ENCODE results near the gene ANKK1.

The ANKK1 gene

GRCh38 chr11:113377681-113378412 is 9.7 kb upstream of the ANKK1 start:
- DNase-seq (ENCODE audit: low read depth in 2 of 3, low spot score in 1 of 3), result no peak

DNA sequence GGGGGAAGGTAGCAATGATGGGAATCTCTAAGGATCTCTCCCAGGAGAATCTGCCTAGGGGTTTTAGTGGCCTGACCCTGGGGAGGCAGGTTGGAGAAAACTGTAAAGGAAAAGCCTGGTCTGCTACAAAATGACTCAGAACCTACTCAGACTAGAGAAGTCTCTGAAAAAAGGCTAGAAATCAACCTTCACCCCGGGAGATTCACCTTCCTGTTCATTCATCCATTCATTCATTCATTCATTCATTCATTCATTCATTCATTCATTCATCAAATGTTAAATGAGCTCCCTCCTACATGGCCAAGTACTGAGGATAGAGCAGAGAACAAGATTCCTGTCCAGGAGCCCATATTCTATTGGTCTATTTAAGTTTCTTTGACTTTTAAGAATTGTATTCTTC is 8.9 kb upstream of the ANKK1 start:
- no peak for DNase-seq (ENCODE audit: low read depth in 2 of 3, low spot score in 1 of 3)

- no peak for DNase-seq (ENCODE audit: low read depth in 2 of 3, low spot score in 1 of 3)
These were observed 5.5 kb upstream of the ANKK1 start for GRCh38 chr11:113382121-113382520.

DNA sequence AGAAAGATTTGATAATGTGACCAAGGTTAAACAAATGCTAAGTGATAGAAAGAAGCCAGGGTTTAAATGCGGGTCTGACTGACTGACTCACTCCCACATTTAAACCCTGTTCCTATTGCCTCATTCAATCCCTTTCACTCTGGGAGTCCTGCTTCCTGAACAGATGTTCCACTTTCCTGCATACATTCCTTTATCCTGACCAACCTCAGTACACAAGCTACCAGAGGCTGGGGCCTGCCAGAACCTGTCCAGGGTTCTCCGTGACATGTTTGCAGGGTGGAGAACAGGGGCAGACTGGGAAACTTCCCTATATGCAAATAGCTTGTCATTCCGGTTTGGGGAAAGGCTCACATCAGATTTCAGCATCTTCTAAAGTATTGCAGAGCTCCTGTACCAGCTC is 3.0 kb upstream of the ANKK1 start:
- DNase-seq (ENCODE audit: low read depth in 2 of 3, low spot score in 1 of 3), result no peak

DNA sequence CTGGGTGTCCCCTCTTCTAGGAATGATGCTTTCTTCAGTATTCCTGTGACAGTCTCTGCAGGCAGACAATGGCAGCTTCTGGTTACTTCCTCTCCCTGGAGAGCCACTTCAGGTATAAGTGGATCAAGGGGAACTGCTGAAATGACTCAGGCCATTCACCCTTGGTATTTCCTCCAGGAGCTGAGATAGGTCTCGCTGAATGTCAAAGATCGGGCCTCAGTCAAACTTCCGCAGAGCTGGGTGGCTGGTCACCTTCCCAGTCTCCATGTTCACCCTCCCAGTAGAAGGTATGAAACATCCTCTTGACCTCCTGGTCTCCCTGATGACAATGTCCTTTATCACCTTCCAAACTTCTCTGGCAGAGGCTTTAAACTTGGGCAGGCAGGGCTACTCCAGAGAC is 1.8 kb upstream of the ANKK1 start:
- DNase-seq (ENCODE audit: low read depth in 2 of 3, low spot score in 1 of 3), result no peak

GRCh38 chr11:113386866-113387265 is 713 bp upstream of the ANKK1 start:
- DNase-seq (ENCODE audit: low read depth in 2 of 3, low spot score in 1 of 3), result no peak

DNA sequence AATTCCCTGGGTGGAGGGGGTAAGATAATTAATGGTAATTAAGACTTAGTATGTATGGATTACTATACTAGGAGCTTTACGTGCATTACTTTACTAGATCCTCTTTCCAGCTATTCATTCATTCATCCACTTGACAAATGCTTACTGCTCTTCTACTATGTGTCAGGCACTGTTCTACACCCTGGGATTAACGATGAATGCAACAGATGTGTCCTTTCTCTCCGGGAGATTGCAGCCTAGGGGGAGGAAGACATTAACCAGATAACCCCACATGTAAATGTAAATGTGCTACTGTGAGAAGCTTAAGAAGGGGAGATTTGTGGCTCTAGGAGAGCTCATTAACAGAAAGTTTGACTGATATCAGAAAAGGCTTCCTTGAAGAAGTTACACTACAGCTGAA is 1.7 kb downstream of the ANKK1 start:
- no peak for DNase-seq (ENCODE audit: low read depth in 2 of 3, low spot score in 1 of 3)

GRCh38 chr11:113392236-113392921 is 4.8 kb downstream of the ANKK1 start:
- no peak for DNase-seq (ENCODE audit: low read depth in 2 of 3, low spot score in 1 of 3)

DNA sequence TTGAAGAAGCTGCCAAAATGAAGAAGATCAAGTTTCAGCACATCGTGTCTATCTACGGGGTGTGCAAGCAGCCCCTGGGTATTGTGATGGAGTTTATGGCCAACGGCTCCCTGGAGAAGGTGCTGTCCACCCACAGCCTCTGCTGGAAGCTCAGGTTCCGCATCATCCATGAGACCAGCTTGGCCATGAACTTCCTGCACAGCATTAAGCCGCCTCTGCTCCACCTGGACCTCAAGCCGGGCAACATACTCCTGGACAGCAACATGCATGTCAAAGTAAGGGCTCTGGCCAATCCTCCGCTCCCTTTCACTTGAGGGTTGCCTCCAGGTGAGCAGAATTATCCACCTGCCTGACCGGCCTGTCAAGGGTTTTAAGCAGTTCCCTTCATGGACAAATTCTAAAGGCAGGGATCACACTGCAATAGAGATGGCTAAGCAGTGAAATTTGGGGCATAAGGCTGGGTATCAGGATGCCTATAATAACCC is 6.0 kb downstream of the ANKK1 start:
- DNase-seq (ENCODE audit: low read depth in 2 of 3, low spot score in 1 of 3), result no peak

- DNase-seq (ENCODE audit: low read depth in 2 of 3, low spot score in 1 of 3), result no peak
These were observed 7.3 kb downstream of the ANKK1 start for GRCh38 chr11:113394919-113395318.

DNA sequence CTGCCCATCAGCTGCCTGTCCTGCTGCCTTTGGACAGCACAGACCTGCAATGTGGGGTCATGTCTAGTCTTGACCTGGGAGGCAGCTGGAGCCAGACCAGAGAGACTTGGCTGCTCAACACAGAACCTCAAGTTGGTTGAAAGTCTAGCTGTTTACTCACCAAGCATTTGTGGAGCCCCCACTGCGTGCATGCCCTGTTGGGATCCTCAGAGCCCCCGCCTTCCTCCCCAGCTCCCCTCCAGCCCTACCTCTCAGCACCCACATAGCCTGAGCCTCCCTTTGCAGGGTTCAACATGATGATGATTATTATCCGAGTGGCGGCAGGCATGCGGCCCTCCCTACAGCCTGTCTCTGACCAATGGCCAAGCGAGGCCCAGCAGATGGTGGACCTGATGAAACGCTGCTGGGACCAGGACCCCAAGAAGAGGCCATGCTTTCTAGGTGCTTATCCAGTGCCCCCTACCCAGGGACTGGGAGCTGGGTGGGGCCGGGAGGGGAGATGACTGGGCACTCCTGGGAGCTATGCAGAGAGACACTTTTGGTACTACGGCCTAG is 8.3 kb downstream of the ANKK1 start:
- DNase-seq (ENCODE audit: low read depth in 2 of 3, low spot score in 1 of 3), result no peak

DNA sequence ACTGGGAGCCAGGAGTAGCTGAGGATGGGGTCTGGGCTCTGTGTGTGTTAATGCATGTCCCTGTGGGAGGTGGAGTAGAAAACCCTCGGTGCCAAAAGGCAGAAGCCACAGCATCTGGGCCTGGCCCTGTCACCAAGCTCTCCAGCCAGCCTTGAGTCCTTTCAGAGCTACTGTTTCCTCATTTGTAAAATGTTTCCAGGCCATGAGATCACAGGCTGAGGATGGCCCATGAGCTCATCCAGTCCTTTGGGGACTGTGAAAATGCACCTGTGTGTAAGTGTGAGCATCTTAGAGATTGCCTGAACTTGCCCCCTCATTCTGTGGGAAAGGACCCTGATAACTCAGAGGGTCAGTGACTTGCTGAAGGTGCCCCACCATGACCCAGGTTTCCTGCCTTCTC is 9.1 kb downstream of the ANKK1 start:
- DNase-seq (ENCODE audit: low read depth in 2 of 3, low spot score in 1 of 3), result no peak

DNA sequence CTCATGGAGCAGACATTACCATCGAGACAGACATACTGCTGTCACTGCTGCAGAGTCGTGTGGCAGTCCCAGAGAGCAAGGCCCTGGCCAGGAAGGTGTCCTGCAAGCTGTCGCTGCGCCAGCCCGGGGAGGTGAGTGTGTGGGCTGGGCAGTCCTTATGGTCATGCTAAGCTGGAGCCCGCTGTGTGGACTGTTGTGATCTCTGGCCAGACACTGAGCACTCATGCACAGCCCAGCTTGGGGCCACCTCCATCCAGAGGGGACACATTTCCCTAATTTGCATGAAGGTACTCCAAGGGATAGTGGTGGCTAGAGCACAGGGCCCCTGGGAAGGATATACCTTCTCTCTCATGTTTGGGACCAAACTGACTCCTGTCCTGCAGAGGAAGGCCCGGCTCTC is 9.6 kb downstream of the ANKK1 start:
- no peak for DNase-seq (ENCODE audit: low read depth in 2 of 3, low spot score in 1 of 3)

- DNase-seq (ENCODE audit: low read depth in 2 of 3, low spot score in 1 of 3), result no peak
These were observed 10.2 kb downstream of the ANKK1 start for GRCh38 chr11:113397821-113398220.

DNA sequence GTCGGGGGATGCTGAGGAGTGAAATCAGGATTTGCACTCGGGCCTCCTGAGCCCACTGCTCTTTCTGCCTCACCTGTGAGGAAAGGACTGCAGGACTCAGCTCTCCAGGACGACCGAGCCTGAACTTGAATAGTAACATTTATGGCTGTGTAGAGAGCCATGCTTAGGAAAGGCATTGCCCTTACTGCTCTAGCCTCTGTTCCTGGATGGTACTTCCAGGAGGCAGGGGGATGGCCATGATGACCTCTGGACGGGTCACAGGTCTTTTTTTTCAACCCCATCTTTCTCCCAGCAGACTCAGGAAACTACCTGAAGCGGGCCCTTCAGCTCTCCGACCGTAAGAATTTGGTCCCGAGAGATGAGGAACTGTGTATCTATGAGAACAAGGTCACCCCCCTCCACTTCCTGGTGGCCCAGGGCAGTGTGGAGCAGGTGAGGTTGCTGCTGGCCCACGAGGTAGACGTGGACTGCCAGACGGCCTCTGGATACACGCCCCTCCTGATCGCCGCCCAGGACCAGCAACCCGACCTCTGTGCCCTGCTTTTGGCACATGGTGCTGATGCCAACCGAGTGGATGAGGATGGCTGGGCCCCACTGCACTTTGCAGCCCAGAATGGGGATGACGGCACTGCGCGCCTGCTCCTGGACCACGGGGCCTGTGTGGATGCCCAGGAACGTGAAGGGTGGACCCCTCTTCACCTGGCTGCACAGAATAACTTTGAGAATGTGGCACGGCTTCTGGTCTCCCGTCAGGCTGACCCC is 11.3 kb downstream of the ANKK1 start:
- DNase-seq (ENCODE audit: low read depth in 2 of 3, low spot score in 1 of 3), result no peak

DNA sequence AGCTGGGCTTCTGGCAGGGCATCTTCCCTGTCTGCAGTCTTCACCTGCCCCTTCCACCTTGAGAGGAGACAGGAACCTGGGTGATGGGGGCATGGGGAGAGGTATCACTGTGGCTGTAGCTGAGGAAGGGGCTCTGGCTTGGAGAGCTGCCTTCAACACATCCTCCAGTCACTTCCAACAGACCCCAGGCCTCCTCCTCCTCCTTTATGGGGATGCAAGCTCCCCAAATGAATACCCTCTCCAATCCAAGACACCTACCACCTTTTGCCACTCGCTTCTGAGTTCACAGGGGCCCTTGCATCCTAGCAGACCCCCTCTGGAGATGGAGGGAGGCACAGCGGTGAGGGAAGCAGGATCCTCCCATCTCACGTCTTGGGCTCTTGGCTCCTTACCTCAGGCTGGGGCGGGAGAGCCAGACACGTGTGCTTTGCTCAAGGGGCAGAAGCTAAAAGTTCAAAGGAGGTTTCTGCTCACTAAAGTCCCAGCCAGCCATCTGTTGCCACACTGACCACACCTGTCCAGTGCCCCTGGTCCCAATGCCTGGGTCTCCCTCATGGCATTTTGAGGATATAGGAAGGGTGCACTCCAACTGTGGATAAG is 13.2 kb downstream of the ANKK1 start:
- DNase-seq (ENCODE audit: low read depth in 2 of 3, low spot score in 1 of 3), result no peak

DNA sequence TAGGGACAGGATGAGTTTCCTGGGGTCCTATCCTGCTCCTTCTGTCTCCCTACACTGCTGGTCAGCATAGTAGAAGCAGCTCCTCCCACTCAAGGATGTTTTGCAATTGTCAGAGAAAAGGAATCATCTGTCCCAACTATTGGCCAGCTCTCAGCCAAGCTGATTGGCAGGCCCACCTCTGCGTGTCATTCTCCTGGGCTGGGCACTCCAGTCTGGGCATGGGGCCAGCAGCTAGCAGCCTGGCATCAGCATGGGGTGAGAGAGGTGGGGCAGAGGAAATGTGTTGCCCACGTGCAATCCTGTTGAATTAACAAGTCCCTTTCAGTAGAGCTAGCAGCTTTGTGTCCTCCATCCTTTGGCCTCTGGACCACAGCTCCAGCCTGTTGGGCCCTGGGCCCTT is 14.1 kb downstream of the ANKK1 start:
- no peak for DNase-seq (ENCODE audit: low read depth in 2 of 3, low spot score in 1 of 3)

GRCh38 chr11:113404859-113405430 is 17.4 kb downstream of the ANKK1 start:
- DNase-seq (ENCODE audit: low read depth in 2 of 3, low spot score in 1 of 3), result no peak

- no peak for DNase-seq (ENCODE audit: low read depth in 2 of 3, low spot score in 1 of 3)
These were observed 18.3 kb downstream of the ANKK1 start for GRCh38 chr11:113405724-113406478.

GRCh38 chr11:113407163-113407562 is 19.6 kb downstream of the ANKK1 start:
- DNase-seq (ENCODE audit: low read depth in 2 of 3, low spot score in 1 of 3), result no peak

Measured in stimulated activated CD4-positive, alpha-beta T cell treated with anti-CD3 and anti-CD28 coated beads, Interleukin-12 subunit alpha, Interleukin-12 subunit beta, amount 100 ng/mL, for 48 hours (primary cell).